ENCODE measurements around the gene FGF19.
A peak's percentile ranks its signal among the peaks of the same experiment; 100 is the strongest.

The FGF19 gene

DNA sequence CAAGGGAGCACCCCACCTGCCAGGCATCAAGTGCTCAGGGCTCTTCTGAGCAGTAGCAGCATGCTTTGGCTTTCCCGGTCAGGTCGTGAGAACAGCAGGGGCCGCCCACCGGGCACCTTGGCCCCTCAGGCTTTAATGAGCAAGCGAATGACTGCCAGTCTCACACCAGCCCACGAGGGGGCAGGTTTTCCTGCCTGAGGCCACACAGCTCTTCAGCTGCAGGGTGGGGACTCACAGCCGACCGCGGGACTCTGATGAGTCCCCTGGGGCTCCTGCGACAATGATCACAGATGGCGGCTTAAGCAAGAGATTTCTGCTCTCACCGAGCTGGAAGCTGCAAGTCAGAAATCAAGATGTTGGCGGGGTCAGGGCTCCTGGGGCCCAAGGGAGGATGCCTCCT, 14.3 kb upstream of the FGF19 start:
- DNase-seq (ENCODE audit: low spot score), result peak; percentile 50

DNA sequence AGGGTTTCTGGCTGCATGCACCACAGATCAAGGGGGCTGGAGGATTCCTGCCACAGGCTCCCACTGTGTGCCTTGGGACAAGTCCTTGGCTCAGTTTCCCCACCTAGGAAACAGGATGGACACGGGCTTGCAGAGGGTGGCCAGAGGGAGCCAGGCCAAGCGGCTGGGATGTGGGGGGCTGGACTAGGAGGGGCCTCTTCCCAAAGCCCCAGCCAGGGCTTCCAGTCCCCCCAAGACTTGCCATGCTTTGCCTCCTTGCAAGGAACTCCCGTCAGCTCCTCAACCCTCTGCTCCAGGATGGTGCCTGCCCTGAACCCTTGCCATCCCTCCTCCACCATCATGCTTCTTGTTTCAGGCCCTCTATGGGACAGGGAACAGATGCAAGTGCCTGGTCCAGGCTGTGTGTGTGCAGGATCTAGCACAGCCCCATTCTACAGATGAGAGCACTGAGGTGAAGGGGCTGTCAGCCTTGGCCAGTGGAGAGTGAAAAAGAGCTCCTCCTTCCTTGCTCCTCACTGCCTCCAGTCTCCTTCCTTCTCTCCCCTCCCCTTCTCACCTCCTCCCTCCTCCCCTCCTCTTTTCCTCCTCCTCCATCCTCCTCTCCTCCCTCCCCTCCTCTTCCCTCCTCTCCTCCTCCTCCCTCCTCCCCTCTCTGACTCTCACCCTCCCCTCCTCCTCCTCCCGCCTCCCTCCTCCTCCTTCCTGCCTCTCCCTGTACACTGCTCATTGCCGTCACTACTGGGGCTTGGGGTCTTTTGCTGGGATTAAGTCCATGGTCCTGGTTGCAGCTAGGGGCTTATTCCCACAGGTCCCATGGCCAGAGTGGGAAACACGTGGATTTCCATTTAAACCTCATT, 13.3 kb upstream of the FGF19 start:
- no peak for DNase-seq (ENCODE audit: low spot score)

DNA sequence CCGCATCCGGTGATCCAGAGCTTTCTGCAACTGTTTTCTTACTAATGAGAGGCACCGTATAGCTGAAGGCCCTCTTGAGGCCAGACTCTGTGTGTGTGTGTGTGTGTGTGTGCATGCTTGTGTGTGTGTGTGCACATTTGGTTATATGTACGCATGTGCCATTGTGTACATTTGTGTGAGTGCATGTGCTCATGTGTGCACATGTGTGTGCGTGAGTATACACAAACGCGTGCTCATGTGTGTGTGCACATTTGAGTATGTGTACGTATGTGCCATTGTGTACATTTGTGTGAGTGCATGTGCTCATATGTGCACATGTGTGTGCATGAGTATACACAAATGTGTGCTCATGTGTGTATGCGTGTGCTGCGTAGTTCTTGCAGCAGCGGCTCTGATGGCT, 12.3 kb upstream of the FGF19 start:
- DNase-seq (ENCODE audit: low spot score), result no peak

DNA sequence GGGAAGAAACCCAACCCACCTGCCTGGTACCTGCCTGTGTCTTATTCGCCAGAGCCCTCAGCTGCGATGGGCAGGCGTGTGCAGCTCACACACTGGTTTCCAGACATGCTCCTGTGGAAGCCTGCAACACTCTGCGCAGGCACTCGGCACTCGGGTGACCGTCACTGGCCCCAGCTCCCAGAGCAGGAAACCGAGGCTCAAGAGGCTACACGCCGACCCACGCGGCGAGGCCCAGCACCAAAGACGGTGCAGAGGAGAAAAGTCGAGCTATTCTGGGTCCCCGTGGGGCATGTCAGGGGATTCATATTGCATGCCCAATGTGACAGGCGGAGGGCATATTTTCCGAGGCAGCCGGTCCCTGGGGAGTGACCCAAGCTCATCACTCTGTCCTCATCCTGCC, 11.6 kb upstream of the FGF19 start:
- DNase-seq (ENCODE audit: low spot score), result no peak

DNA sequence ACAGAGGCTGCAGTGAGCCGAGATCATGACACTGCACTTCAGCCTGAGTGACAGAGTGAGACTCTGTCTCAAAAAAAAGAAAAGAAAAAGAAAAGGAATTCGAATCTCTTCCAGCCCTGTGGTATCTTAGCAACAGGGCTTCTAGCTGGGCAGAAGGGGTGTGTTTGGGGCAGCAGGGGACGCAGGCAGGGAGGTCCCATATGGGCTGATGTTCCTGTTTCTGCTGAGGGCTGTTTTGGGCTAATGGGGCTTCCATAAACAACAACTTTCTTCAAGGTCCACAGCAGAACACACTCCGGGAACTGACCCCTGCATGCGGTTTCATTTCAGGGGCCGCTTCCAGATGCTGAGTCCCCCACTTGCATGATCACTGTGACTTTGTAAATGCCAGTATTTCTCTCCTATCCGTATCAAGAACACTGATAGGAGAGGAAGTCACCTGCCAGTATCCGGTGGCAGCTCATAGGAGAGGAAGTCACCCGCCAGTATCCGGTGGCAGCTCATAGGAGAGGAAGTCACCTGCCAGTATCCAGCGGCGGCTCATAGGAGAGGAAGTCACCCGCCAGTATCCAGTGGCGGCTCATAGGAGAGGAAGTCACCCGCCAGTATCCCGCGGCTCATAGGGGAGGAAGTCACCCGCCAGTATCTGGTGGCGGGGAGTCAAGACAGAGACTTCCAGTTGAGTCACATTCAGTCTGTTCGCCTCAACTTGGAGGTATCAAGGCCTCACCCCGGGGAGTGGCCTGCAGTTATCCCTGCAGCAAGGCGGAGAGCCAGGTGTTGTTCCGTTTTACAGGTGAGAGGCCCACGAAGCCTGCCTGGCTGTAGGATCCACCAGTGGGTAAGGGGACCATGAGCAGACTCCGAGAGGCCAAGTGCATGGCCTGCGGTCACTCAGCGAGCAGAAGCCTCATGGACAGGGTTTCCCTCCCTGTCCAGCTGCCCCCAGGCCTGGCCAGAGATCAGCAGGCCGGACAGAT, 8.3 kb upstream of the FGF19 start:
- DNase-seq (ENCODE audit: low spot score), result no peak

- no peak for DNase-seq (ENCODE audit: low spot score)
Measured at GRCh38 chr11:69708736-69709401, 5.0 kb upstream of the FGF19 start.

GRCh38 chr11:69707176-69707575, 3.4 kb upstream of the FGF19 start:
- no peak for DNase-seq (ENCODE audit: low spot score)

GRCh38 chr11:69705901-69706787, 2.3 kb upstream of the FGF19 start:
- DNase-seq (ENCODE audit: low spot score), result no peak

DNA sequence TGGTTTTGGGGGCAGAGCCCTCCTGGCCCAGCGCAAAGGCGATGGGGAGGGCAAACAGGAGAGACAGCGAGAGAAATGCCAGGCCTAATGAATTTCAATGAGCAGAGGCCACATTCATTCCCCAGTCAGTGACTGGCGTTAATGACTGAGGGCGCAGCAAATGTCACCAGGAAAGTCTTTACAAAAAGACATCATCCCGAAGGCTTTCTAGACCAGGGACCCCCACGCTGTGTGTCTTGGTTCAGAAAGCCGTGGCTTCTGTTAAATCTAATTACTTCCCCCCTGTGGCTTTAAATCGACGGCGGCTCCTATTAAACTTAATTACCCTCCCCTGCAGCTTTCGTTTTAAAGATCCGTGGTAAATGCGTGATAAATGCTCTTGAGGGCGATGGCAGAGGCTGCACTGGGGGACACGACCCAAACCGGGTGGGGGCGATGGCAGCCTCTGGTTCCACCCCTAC, 1.6 kb upstream of the FGF19 start:
- DNase-seq (ENCODE audit: low spot score), result no peak

- peak; percentile 16 for DNase-seq (ENCODE audit: low spot score)
Measured at GRCh38 chr11:69704508-69705253, 859 bp upstream of the FGF19 start.

- DNase-seq (ENCODE audit: low spot score), result no peak
Measured at GRCh38 chr11:69703453-69703767, 412 bp downstream of the FGF19 start.

DNA sequence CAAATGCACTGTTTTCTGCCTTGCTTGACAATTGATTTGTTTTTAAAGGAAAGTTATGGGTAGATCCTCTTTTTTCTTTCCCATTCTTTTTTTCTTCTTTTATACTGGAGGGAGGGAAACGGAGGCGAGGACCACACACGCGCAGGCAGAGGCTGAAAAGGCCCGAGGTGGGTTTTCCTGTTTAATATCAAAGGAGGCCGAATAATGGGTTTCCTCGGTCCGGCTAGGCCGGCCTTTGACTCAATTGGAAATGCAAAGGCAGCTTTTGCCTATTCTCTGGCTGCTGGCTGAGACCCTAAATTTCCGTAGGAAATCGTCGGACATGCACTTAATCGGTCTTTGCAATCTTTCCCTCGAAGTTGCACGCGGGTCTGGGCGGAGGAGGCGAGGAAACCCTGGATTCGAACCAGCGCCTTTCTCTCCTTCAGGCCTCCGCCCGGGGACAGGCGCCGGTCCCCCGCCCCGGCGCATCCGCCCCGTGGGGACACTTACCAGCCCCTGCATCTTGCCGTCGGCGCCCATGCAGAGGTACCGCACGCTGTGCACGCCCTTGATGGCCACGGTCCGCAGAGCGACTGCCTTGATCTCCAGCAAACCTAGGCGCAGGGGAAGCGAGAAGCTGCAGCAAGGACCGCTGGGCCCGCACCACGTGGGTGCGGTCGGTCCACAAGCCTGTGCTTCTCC, 911 bp downstream of the FGF19 start:
- DNase-seq (ENCODE audit: low spot score), result no peak

- no peak for DNase-seq (ENCODE audit: low spot score)
Measured at GRCh38 chr11:69702239-69702691, 1.6 kb downstream of the FGF19 start.

GRCh38 chr11:69700278-69701140, 3.3 kb downstream of the FGF19 start:
- peak; percentile 79 for DNase-seq (ENCODE audit: low spot score)

GRCh38 chr11:69699213-69699612, 4.6 kb downstream of the FGF19 start:
- DNase-seq (ENCODE audit: low spot score), result peak; percentile 26

DNA sequence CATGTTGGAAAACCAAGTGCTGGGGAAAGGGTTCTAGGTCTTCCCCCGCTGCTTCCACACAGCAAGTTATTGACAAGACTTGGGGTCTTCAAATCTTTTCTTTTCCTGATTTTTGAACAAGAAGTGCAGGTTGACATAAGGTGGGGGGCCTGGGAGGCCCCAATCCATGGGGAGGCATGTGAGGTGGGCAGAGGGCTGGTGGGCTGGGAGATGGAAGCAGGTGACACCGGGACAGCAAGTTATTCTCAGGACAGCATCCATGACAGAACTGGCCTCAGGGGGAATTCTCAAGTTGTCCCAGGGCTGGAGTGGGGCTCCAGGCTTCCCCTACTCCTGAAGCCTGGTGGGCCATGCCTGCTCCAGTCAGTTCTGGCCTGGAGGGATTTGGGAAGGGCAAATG, 5.5 kb downstream of the FGF19 start:
- no peak for DNase-seq (ENCODE audit: low spot score)

DNA sequence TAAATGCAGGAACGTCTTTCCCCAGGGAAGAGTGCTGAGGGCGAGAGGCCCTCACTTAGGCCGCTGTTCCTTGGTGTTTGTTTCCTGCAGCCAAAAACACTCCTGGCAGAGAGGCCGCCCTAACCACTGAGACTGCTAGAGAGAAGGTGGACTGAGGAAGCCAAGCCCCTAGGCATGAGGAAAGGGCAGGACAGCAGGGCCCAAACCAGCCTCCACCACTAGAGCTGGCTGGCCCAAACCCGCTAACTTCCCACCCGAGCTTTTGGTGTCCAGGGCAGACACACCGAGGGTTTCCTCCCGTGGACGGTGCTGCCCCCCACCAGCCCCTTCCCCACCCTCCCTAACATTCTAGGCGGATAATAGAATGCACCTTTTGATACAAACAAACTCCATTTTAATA, 6.0 kb downstream of the FGF19 start:
- no peak for DNase-seq (ENCODE audit: low spot score)

GRCh38 chr11:69697469-69697843, 6.4 kb downstream of the FGF19 start:
- DNase-seq (ENCODE audit: low spot score), result no peak
